Measurements from ENCODE around the gene B3GNT2. TPM values are rescaled to one million over a fixed set of nuclear protein-coding genes. Genes with fewer than 3 reads are reported as not detected.

Gene B3GNT2
- total and polyA plus RNA-seq, 4 donors = 10.5 to 33.3 (median 22.0) TPM

DNA sequence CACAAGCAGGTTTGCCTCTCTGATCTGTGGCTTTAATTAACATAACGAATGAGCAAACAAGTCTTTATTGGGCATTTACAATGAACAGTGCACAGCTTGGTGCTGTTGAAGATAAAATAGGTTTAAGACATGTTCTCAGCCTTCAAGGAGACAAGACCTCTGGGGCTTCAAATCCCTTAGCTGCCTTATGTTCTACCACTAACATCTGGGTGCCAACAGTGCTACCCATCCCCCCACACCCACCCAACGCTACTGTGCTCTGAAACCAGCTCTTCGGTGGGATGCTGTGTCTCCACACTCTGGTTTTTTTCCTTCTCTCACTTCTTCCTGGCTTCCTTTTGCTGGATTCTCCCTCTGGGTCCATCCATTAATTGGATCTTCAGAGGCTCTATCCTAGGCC lies 14.1 kb upstream of the B3GNT2 start:
- WGBS (ENCODE audit: insufficient coverage) = 72% methylated on average over 3 of the region's 3 CpGs

DNA sequence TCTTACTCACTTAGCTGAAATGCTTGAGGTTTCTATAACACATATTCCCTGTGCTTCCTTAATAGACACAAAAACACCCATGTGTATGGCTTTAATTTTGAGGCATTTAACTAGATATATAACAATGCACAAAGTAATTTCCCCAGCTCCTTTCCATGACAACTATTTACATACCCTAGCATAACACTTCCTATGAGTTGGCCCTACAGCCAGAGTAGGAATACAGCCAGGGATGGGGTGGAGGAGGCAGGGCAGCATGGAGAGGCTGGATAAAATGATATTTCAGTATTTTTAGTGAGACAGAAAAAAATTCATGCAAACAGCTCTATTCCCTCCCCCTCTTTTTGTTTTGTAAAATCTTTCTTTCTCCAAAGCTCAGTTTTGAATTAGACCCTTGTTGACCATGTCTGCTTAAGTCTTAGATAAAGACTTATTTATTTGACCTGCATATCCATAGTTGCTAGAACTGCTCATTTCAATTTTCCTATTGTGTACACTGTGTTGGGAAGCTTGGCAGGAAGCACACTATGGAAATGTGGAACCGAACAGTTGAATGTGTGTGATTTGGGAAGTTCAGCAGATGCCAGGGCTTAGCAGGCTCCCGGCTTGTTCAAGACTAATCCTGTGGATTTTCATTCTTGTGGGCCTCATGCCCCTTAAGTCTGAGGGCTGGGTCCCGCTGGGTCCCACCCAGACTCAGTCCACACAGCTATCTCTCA lies 11.2 kb upstream of the B3GNT2 start:
- DNase-seq (ENCODE audit: low read depth in 4 of 6, low spot score in 6 of 6) = peak in 2 of 6 donors; percentile 22 to 78
- Histone ChIP-seq H3K4me1 (ENCODE audit: control insufficient read depth, insufficient read depth, low read length) (no peaks in the 10 kb centered on the region), H3K36me3 (ENCODE audit: control insufficient read depth, insufficient read depth, low read length) (no peaks in the 10 kb centered on the region), H3K27me3 (ENCODE audit: control insufficient read depth, insufficient read depth, low read length) (no peaks in the 10 kb centered on the region), H3K27ac (ENCODE audit: low read depth, low read length) (no peak overlapping the region), H3K9me3 (ENCODE audit: control insufficient read depth, insufficient read depth, low read length) (no peaks in the 10 kb centered on the region), H3K4me3 (ENCODE audit: low read depth, low read length) (no peak overlapping the region)
- WGBS (ENCODE audit: insufficient coverage) = 79% methylated on average over 2 of the region's 3 CpGs

More for the DNA sequence above, 14.1 kb upstream of the B3GNT2 start:
- Histone ChIP-seq H3K27me3 (ENCODE audit: control insufficient read depth, insufficient read depth, low read length) (no peaks in the 10 kb centered on the region), H3K36me3 (ENCODE audit: control insufficient read depth, insufficient read depth, low read length) (no peaks in the 10 kb centered on the region), H3K4me1 (ENCODE audit: control insufficient read depth, insufficient read depth, low read length) (no peaks in the 10 kb centered on the region), H3K27ac (ENCODE audit: low read depth, low read length) (no peak overlapping the region), H3K9me3 (ENCODE audit: control insufficient read depth, insufficient read depth, low read length) (no peaks in the 10 kb centered on the region), H3K4me3 (ENCODE audit: low read depth, low read length) (no peak overlapping the region)
- DNase-seq (ENCODE audit: low read depth in 4 of 6, low spot score in 6 of 6) = peak in 1 of 6 donors; percentile 38

GRCh38 chr2:62185475-62186155 lies 10.3 kb upstream of the B3GNT2 start:
- no peaks in the 10 kb centered on the region for H3K9me3 ChIP-seq (ENCODE audit: control insufficient read depth, insufficient read depth, low read length)
- H3K4me3 ChIP-seq (ENCODE audit: low read depth, low read length) = no peak overlapping the region
- no peak overlapping the region for H3K27ac ChIP-seq (ENCODE audit: low read depth, low read length)
- no peaks in the 10 kb centered on the region for H3K27me3 ChIP-seq (ENCODE audit: control insufficient read depth, insufficient read depth, low read length)
- WGBS (ENCODE audit: insufficient coverage) = 96% methylated on average over 15 of the region's 15 CpGs
- no peaks in the 10 kb centered on the region for H3K36me3 ChIP-seq (ENCODE audit: control insufficient read depth, insufficient read depth, low read length)
- DNase-seq (ENCODE audit: low read depth in 4 of 6, low spot score in 6 of 6) = no peak
- H3K4me1 ChIP-seq (ENCODE audit: control insufficient read depth, insufficient read depth, low read length) = no peaks in the 10 kb centered on the region

DNA sequence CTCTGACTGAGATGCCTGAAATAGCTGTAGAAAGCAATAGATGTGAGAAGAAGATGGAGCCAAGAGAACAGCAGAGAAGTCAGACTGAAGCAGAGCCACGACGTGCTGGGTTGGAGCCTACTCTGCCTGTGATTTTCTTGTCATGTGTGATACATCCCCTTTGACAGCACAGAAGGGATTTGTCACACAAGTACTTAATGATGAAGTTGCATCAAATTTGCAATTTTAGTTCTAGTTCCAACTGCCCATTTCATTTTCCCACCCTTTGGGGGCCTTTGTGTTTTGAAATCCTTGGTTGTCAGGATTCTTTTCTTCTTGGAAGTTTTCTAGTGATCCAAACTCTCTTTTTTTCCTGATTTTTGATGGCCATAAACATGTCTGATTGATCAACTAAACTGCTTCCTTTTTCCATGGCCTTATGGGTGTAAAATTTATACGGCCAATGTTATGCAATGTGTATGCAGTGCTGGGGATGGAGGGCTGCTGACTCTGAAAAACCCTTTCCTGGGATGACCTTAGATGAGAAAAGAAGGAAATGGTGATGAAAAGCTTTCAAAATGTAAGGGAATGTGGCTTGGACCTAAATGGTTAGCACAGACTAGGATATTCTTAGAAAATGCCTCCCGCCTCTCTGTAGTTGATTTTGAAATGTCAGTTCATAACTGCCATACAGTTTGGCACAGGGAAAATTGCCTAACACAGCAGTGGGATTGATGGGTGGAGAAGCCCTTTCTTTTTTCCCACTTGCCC lies 9.6 kb upstream of the B3GNT2 start:
- H3K36me3 ChIP-seq (ENCODE audit: control insufficient read depth, insufficient read depth, low read length) = no peaks in the 10 kb centered on the region
- peak in 1 of 6 donors; percentile 92 for DNase-seq (ENCODE audit: low read depth in 4 of 6, low spot score in 6 of 6)
- no peaks in the 10 kb centered on the region for H3K27me3 ChIP-seq (ENCODE audit: control insufficient read depth, insufficient read depth, low read length)
- no peaks in the 10 kb centered on the region for H3K4me1 ChIP-seq (ENCODE audit: control insufficient read depth, insufficient read depth, low read length)
- 94% methylated on average over 3 of the region's 4 CpGs for WGBS (ENCODE audit: insufficient coverage)
- H3K4me3 ChIP-seq (ENCODE audit: low read depth, low read length) = no peak overlapping the region
- no peak overlapping the region for H3K27ac ChIP-seq (ENCODE audit: low read depth, low read length)
- no peaks in the 10 kb centered on the region for H3K9me3 ChIP-seq (ENCODE audit: control insufficient read depth, insufficient read depth, low read length)

DNA sequence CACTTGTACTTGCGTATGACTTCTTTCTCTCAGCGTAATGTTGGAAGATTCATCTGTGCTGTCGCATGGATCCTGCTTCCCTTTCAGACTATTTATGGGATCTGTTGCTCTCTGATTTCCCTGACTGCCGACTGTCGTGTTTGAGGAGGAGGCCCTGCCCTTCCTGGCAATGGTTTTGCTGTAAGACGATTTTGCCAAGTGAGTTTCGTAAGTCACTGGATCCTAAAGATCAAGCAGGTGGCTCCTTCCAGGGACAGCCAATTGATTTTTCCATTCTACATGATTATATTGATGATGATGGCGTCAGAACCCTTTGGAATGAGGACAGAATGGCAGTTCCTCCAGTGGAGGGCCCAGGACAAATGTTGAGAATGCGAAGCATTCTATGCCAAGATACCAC lies 8.7 kb upstream of the B3GNT2 start:
- Histone ChIP-seq H3K36me3 (ENCODE audit: control insufficient read depth, insufficient read depth, low read length) (no peaks in the 10 kb centered on the region), H3K27me3 (ENCODE audit: control insufficient read depth, insufficient read depth, low read length) (no peaks in the 10 kb centered on the region), H3K9me3 (ENCODE audit: control insufficient read depth, insufficient read depth, low read length) (no peaks in the 10 kb centered on the region), H3K4me3 (ENCODE audit: low read depth, low read length) (no peak overlapping the region), H3K27ac (ENCODE audit: low read depth, low read length) (no peak overlapping the region), H3K4me1 (ENCODE audit: control insufficient read depth, insufficient read depth, low read length) (no peaks in the 10 kb centered on the region)
- WGBS (ENCODE audit: insufficient coverage) = 93% methylated on average over 7 of the region's 9 CpGs
- DNase-seq (ENCODE audit: low read depth in 4 of 6, low spot score in 6 of 6) = peak in 1 of 6 donors; percentile 63

DNA sequence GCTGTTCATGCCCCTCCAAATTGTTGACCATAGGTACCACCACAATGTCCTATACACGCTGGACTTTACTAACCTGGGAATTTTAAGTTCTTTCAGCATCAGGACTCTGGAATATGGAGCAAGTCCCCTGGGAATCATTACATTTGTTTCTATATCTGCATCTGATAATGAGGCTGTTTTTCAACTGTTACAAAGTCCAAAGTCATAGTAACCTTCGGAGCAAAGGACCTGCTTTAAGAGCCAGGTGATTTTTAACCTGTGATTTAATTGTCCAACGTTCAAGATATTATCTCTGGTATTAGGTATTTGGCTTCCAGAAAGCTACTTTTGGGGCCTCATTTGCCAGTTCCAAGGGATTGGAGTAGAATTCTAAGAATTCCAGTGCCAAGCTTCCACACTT lies 7.5 kb upstream of the B3GNT2 start:
- Histone ChIP-seq H3K36me3 (ENCODE audit: control insufficient read depth, insufficient read depth, low read length) (no peaks in the 10 kb centered on the region), H3K4me3 (ENCODE audit: low read depth, low read length) (no peak overlapping the region), H3K27ac (ENCODE audit: low read depth, low read length) (no peak overlapping the region), H3K4me1 (ENCODE audit: control insufficient read depth, insufficient read depth, low read length) (no peaks in the 10 kb centered on the region), H3K27me3 (ENCODE audit: control insufficient read depth, insufficient read depth, low read length) (no peaks in the 10 kb centered on the region), H3K9me3 (ENCODE audit: control insufficient read depth, insufficient read depth, low read length) (no peaks in the 10 kb centered on the region)
- no CpG with 5 or more reads among the region's 3 CpGs for WGBS (ENCODE audit: insufficient coverage)
- no peak for DNase-seq (ENCODE audit: low read depth in 4 of 6, low spot score in 6 of 6)

GRCh38 chr2:62189196-62189595 lies 6.7 kb upstream of the B3GNT2 start:
- Histone ChIP-seq H3K9me3 (ENCODE audit: control insufficient read depth, insufficient read depth, low read length) (no peaks in the 10 kb centered on the region), H3K27me3 (ENCODE audit: control insufficient read depth, insufficient read depth, low read length) (no peaks in the 10 kb centered on the region), H3K4me3 (ENCODE audit: low read depth, low read length) (no peak overlapping the region), H3K27ac (ENCODE audit: low read depth, low read length) (no peak overlapping the region), H3K36me3 (ENCODE audit: control insufficient read depth, insufficient read depth, low read length) (no peaks in the 10 kb centered on the region), H3K4me1 (ENCODE audit: control insufficient read depth, insufficient read depth, low read length) (no peaks in the 10 kb centered on the region)
- no peak for DNase-seq (ENCODE audit: low read depth in 4 of 6, low spot score in 6 of 6)
- WGBS (ENCODE audit: insufficient coverage) = 95% methylated on average over 4 of the region's 5 CpGs

- DNase-seq (ENCODE audit: low read depth in 4 of 6, low spot score in 6 of 6) = no peak
- Histone ChIP-seq H3K9me3 (ENCODE audit: control insufficient read depth, insufficient read depth, low read length) (no peaks in the 10 kb centered on the region), H3K27me3 (ENCODE audit: control insufficient read depth, insufficient read depth, low read length) (peaks cover 2% of the 10 kb centered on the region), H3K36me3 (ENCODE audit: control insufficient read depth, insufficient read depth, low read length) (no peaks in the 10 kb centered on the region), H3K4me3 (ENCODE audit: low read depth, low read length) (no peak overlapping the region), H3K4me1 (ENCODE audit: control insufficient read depth, insufficient read depth, low read length) (peaks cover 26% of the 10 kb centered on the region), H3K27ac (ENCODE audit: low read depth, low read length) (no peak overlapping the region)
- no CpG with 5 or more reads among the region's 1 CpG for WGBS (ENCODE audit: insufficient coverage)
These were observed 3.1 kb upstream of the B3GNT2 start for GRCh38 chr2:62192811-62193210.

DNA sequence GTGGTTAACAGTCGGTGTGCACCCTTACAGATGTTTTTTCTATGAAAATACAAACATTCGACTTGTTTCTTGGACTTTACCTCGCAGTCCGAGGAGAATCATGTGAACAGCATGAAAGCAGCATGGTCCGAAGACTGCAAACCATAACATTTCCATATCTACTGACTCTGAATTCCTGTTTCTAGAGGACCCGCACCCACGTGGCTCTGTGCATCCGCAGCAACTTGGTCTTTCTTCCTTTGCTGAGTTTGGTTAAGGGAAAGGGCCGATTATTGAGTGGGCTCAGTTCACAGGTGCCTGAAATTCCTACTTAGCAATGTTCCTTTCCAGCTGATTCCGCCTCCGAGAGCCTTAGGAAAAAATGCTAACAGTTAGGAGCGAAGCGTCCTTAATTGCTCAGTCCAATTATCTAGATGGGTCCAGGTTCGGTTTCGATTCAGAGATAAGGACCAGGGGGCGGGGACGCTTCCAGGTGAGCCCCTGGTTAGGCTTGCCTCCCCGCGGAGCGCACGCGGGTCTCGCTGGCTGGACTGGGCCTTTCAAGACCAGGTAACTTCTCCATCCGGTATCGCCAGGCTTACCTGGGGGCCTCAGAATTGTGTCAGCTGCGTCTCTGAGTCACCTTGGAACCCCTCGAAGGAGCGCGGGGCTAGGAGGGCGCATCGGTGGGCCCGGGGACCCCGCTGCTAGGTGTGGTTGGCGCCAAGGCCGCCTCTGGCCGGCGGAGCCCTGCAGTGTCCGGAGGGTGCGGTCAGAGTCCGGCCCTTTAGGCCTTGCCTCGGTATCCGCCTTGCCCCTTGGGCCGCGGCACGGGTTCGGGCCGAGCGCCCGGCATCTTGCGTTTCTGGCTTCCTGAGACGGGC lies 1.1 kb upstream of the B3GNT2 start:
- H3K4me1 ChIP-seq (ENCODE audit: control insufficient read depth, insufficient read depth, low read length) = peaks cover 26% of the 10 kb centered on the region
- 44% methylated on average over 47 of the region's 51 CpGs for WGBS (ENCODE audit: insufficient coverage)
- peak in 1 of 6 donors; percentile 27 for DNase-seq (ENCODE audit: low read depth in 4 of 6, low spot score in 6 of 6)

More for the DNA sequence above, 1.1 kb upstream of the B3GNT2 start:
- Histone ChIP-seq H3K27me3 (ENCODE audit: control insufficient read depth, insufficient read depth, low read length) (peaks cover 5% of the 10 kb centered on the region), H3K27ac (ENCODE audit: low read depth, low read length) (peak overlapping the region; percentile 82), H3K9me3 (ENCODE audit: control insufficient read depth, insufficient read depth, low read length) (no peaks in the 10 kb centered on the region), H3K36me3 (ENCODE audit: control insufficient read depth, insufficient read depth, low read length) (no peaks in the 10 kb centered on the region), H3K4me3 (ENCODE audit: low read depth, low read length) (peak overlapping the region; percentile 76)
